ENCODE data around the gene CCDC13. TPM values are rescaled to one million over a fixed set of nuclear protein-coding genes. Genes with fewer than 3 reads are reported as not detected.
A peak's percentile ranks its signal among the peaks of the same experiment; 100 is the strongest.

Gene CCDC13
- polyA plus RNA-seq, 2 of the 4 experiments (the other 2 are of a cell fraction), result 0.41 to 0.47 TPM

DNA sequence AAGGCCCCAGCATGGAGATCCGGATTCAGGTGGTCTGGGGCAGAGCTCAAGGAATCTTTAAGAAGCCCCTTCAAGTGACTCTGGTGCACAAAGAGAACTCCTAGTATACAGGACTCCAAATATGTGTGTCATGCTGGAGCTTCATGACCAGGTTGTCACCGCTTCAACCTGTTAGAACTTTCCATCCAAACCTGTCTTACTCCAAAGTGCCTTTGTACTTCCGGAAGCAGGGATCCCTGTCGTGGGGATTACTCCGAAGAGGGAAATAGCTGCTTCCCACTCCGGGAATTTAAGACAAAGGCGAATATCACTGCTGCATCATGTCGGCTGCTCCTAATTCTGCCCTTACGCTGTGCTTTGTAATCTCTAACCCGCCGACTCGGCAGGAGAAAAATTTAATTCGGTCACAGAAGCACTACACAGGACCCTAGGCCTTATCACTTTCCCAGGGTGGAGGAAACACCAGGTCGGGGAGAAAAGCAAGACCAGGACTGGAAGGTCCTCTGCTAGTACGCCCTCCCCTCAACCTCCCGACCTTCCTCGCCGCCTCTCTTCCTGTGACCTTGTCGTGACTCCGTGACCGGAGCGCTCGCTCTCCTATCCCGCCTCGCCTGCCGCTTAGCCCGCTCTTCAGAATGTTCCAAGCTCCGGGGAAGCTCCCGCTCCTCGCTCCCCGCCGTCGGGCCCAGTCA lies 30.5 kb upstream of the CCDC13 start (continued):
- TF ChIP-seq, protein P1, sequence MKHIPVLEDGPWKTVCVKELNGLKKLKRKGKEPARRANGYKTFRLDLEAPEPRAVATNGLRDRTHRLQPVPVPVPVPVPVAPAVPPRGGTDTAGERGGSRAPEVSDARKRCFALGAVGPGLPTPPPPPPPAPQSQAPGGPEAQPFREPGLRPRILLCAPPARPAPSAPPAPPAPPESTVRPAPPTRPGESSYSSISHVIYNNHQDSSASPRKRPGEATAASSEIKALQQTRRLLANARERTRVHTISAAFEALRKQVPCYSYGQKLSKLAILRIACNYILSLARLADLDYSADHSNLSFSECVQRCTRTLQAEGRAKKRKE (CRISPR knock-in tag; IDR thresholded peaks at IDR 0.05; ENCODE audit: low read depth), result no peak

DNA sequence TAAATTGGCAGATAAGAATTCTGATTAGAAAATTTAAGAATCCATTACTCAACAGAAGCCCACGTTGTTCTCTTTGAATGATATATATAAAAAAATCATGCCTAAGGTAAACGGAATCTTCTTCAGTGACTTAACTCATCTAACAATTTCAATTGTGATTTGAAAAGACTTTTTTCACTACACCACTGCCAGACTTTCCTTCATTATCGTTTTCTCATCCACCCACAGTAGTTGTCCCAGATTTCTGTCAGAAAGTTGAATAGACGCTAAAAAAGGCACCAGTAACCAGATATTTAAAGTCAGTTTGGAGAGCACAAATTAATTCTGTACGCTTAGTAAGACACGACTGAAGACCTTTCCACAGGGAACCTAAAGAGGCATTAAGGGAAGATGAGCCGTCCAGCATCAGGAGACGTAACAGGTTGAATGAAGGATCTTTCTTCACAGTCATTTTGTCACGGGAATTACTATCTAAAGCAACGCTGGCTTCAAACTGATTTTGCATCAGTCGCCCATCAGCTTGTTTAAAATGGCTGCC lies 29.9 kb upstream of the CCDC13 start:
- Histone ChIP-seq H3K4me3 (peak overlapping the region; percentile 62), H3K4me2 (peak overlapping the region; percentile 88), H3K27ac (peak overlapping the region; percentile 75 to 97; a peak in 3 of 6 replicates), H3K4me1 (peaks cover 12% of the 10 kb centered on the region), H3K9me3 (no peaks in the 10 kb centered on the region)
- 82% methylated on average over 11 of the region's 11 CpGs for WGBS (ENCODE audit: missing lambda C conversion rate)
- TF ChIP-seq ZC3H11A (IDR thresholded peaks at IDR 0.05), result no peak
- TF ChIP-seq ZSCAN20 (CRISPR knock-in tag; IDR thresholded peaks at IDR 0.05), result no peak
- TF ChIP-seq ESRRA (IDR thresholded peaks at IDR 0.05; ENCODE audit: borderline replicate concordance, low read length), result no peak
- TF ChIP-seq, protein P2, sequence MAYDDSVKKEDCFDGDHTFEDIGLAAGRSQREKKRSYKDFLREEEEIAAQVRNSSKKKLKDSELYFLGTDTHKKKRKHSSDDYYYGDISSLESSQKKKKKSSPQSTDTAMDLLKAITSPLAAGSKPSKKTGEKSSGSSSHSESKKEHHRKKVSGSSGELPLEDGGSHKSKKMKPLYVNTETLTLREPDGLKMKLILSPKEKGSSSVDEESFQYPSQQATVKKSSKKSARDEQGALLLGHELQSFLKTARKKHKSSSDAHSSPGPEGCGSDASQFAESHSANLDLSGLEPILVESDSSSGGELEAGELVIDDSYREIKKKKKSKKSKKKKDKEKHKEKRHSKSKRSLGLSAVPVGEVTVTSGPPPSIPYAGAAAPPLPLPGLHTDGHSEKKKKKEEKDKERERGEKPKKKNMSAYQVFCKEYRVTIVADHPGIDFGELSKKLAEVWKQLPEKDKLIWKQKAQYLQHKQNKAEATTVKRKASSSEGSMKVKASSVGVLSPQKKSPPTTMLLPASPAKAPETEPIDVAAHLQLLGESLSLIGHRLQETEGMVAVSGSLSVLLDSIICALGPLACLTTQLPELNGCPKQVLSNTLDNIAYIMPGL (CRISPR knock-in tag; IDR thresholded peaks at IDR 0.05; ENCODE audit: borderline replicate concordance), result no peak
- TF ChIP-seq, protein P3, sequence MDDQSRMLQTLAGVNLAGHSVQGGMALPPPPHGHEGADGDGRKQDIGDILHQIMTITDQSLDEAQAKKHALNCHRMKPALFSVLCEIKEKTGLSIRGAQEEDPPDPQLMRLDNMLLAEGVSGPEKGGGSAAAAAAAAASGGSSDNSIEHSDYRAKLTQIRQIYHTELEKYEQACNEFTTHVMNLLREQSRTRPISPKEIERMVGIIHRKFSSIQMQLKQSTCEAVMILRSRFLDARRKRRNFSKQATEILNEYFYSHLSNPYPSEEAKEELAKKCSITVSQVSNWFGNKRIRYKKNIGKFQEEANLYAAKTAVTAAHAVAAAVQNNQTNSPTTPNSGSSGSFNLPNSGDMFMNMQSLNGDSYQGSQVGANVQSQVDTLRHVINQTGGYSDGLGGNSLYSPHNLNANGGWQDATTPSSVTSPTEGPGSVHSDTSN (IDR thresholded peaks at IDR 0.05), result no peak
- TF ChIP-seq MAFK (IDR thresholded peaks at IDR 0.05; ENCODE audit: partially characterized antibody), result no peak
- TF ChIP-seq POLR2AphosphoS2 (conservative IDR thresholded peaks at IDR 0.05; ENCODE audit: low read length), result no peak
- no peak for TF ChIP-seq TP53 (CRISPR knock-in tag; IDR thresholded peaks at IDR 0.05)
- no peak for TF ChIP-seq POLR2A (IDR thresholded peaks at IDR 0.05; ENCODE audit: low read length)
- no peak for TF ChIP-seq FOXS1 (CRISPR knock-in tag; IDR thresholded peaks at IDR 0.05)
- TF ChIP-seq FOSB (CRISPR knock-in tag; IDR thresholded peaks at IDR 0.05), result no peak
- TF ChIP-seq CEBPB (IDR thresholded peaks at IDR 0.05), result no peak
- ATAC-seq (no peak), DNase-seq (ENCODE audit: low read depth in 1 of 2, low spot score in 1 of 2) (no peak), FAIRE-seq (no peak)
- POLR2A ChIA-PET, result no interaction called here
- CTCF ChIA-PET, result interaction anchor here (1.3 kb wide), 1 partner anchor 8 kb away, joined by 3 read pairs; no protein-coding TSS in a partner anchor

GRCh38 chr3:42801784-42802183 lies 28.7 kb upstream of the CCDC13 start:
- TF ChIP-seq CBX2 (IDR thresholded peaks at IDR 0.05; ENCODE audit: borderline replicate concordance, low read depth) (no peak), MAZ (IDR thresholded peaks at IDR 0.05; ENCODE audit: borderline replicate concordance, low read depth, low read length) (no peak), MYC (IDR thresholded peaks at IDR 0.05; ENCODE audit: borderline replicate concordance, low read length) (no peak), SMC3 (IDR thresholded peaks at IDR 0.05) (no peak), JUNB (IDR thresholded peaks at IDR 0.05) (no peak), HDAC2 (IDR thresholded peaks at IDR 0.05) (no peak), PHF8 (IDR thresholded peaks at IDR 0.05; ENCODE audit: borderline replicate concordance, low read depth) (no peak), TFCP2L1 (CRISPR knock-in tag; IDR thresholded peaks at IDR 0.05) (no peak), HOXB13 (CRISPR knock-in tag; IDR thresholded peaks at IDR 0.05; ENCODE audit: low read depth) (no peak), RCOR1 (IDR thresholded peaks at IDR 0.05; ENCODE audit: low read depth, low read length) (no peak), CBX8 (IDR thresholded peaks at IDR 0.05) (no peak)
- TF ChIP-seq, protein P2 (CRISPR knock-in tag; IDR thresholded peaks at IDR 0.05; ENCODE audit: borderline replicate concordance), result no peak
- DNase-seq (ENCODE audit: low read depth in 1 of 2, low spot score in 1 of 2), result no peak
- 79% methylated on average over 4 of the region's 4 CpGs for WGBS (ENCODE audit: missing lambda C conversion rate)
- Histone ChIP-seq H3K4me3 (no peak overlapping the region), H3K27ac (no peak overlapping the region), H3K9me3 (no peaks in the 10 kb centered on the region), H3K4me1 (peaks cover 12% of the 10 kb centered on the region), H3K4me2 (no peak overlapping the region)
- CTCF ChIA-PET, result no interaction called here
- FAIRE-seq, result no peak
- POLR2A ChIA-PET, result no interaction called here
- ATAC-seq, result no peak

All from A549 (cell line).